Measurements from ENCODE around the gene GPR155. TPM values are rescaled to one million over a fixed set of nuclear protein-coding genes. Genes with fewer than 3 reads are reported as not detected.

GPR155 gene
- total RNA-seq, 1 donor from 2014 or later: 5.8 TPM

Other genes starting within 250 kb of the GPR155 start
- 76.2 TPM for gene OLA1, start 238.5 kb downstream of the GPR155 start, total RNA-seq
- gene SP9, start 152.1 kb downstream of the GPR155 start, total RNA-seq: 3.3 TPM
- 18.2 TPM for gene SCRN3, start 91.3 kb downstream of the GPR155 start, total RNA-seq
- gene WIPF1, start 110.8 kb upstream of the GPR155 start, total RNA-seq: 32.4 TPM